Amygdala (tissue), 56 donors: ENCODE data around the gene ANKRD23.
A peak's percentile ranks its signal among the peaks of the same experiment; 100 is the strongest.

Source experiments
- DNase-seq, 56 donors: peaks; one replicate each; lab custom pipeline; 2025; lab: John Stamatoyannopoulos, UW

Gene ANKRD23

DNA sequence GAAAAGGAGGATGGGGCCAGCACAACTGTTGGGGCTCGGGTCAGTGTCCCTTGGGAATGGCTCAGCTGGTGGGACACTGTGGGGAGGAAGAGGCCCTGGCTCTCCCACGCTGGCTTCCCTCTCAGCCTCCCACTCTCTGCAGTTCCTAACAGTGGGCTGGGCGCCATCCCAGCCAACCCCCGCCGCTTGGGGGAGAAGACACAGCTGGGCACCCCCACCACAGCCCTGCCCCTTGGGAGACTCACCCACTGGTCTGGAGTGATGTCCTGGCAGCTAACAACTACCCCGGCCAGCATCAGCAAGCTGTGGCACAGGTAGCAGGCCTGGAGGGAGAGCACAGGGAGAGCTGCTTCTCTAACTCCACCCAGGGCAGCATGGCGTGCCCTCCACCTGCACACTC is 34.4 kb upstream of the ANKRD23 start:
- no peak for DNase-seq

DNA sequence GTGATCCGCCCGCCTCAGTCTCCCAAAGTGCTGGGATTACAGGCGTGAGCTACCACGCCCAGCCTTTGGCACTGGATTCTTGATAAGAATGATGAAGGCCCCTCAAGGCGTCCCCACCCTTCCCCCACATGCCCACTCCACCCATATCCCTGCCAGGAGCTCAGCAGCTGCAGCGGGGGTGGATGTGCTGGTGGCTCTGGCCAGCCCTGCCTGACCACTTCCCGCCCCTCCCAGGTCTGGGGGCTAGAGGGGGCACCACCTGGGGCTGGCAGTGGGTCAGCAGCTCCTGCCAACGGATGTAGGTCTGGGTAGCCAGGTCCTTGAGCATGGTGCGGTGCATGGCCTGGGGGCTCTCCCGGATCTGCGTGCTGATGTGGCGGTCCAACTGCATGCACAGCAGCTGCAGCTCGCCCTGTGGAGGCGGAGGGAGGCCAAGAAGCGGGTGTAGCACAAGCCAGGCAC is 33.8 kb upstream of the ANKRD23 start:
- no peak for DNase-seq

DNA sequence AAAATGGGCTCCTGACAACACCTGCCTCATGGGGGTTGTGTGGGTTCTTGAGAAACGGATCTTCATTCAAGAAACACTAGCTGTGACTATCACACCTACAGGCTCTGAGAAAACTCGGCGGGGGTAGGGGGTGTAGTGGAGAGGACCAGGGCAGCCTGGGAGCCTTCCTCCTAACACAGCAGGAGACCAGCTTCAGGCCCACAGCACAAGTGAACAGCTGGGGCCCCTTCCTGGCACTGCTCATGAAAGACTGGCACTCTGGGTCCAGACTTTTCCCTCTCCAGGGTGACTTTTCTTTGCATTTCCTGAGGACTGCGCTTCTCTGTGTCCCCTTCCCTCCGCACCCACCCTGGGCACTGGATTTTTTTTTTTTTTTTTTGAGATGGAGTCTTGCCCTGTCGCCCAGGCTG is 33.2 kb upstream of the ANKRD23 start:
- no peak for DNase-seq

DNA sequence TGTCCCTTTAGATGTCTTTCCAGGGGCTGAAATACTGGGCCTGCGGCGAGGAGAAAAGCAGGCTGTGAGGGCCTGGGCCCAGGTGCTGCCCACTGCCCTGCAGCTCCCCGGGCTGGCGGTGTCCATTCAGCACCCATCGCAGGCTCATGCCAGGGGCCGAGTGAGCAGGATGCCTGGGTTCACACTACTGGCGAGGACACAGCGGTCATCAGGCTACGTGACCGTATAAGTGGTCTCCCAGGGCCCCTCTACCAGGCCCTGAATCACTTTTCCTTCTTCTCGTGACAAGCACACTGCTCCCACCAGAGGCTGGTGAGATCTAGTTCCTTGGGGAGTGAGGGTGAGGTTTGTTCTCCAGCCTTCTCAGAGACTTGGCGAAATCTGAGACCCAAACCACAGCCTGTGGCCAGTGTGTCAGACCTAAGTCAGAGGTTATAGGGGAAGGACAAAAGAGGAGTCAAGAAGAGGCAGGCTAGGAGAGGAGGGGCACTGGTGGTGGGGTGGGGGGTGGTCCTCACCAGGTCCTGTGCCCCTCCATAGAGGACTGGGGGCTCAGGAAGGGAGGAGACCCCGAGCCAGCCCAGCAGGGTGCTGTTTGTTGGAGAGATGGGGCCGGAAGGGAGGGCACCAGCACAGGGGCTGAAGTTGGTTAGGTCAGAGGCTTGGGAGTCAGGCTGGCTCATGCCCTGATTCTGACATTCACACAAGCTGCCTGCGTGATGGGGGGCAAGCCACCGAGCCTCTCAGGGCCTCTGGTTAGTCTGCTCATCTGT is 32.6 kb upstream of the ANKRD23 start:
- no peak for DNase-seq

DNA sequence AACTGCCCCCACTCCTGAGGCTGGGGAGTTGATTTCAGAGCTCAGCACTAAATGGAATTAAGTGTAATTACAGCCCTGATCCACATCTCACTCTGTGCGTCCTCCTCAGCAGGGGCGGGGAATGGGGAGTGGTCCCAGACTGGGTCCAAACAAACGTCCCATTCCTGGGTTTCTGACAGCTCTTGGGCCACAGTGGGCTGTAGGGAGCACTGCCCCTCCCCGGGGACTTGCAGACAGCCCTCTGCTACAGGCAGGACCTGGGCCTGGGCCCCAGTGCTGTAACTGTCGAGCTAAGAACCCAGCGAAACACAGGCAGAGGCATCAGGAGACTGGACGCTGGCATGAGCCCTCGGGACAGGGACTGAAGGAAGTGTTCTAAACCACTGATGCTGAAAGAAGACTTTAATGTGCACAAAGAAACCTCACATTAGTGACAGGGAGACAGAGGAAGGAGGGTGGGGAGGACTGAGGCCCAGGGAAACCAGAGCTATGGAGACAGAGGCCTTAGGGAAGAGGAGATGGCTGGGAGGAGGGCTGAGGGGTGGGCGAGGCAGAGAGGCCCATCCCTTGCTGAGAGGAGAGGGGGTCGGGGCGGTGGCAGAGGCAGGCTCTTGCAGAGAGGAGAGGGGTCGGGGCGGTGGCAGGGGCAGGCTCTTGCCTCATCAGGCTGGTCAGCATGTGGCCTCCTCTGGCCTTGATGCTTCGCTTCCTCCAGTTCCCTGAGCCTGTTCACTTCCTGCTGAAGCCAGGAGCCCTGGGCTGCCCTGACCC is 31.9 kb upstream of the ANKRD23 start:
- peak in 3 of 56 donors; percentile 25 to 31 (median 28) for DNase-seq

DNA sequence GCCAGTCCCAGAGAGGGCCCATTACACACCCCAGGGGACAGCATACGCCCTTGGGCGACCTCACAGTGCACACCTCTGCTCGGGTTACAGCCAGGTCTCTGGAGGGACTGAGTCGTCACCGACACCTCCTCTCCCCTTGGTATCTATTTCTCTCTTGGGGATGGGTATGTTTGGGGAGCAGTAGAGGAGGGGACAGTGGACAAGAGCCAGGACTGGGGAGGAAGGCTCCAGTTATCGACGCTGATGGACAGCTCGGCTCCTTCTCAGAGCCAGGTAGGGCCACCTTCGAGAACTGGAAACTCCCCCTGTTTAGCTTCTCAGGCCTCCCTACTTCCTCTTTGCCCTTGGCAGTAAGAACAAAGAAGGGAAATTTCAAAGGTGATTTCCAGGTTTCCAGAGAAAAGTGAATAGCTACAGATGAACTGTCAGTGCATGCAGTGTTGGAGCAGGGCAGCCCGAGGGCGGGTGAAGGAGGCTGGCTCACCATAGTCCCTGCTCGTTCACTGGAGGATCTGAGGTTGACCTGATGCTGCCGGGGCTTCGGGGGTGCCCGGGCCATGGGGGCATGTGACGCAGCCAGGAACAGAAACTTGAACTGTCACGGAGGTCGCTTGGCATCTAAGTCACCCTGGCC is 30.5 kb upstream of the ANKRD23 start:
- DNase-seq = peak in 2 of 56 donors; percentile 20 to 26

DNA sequence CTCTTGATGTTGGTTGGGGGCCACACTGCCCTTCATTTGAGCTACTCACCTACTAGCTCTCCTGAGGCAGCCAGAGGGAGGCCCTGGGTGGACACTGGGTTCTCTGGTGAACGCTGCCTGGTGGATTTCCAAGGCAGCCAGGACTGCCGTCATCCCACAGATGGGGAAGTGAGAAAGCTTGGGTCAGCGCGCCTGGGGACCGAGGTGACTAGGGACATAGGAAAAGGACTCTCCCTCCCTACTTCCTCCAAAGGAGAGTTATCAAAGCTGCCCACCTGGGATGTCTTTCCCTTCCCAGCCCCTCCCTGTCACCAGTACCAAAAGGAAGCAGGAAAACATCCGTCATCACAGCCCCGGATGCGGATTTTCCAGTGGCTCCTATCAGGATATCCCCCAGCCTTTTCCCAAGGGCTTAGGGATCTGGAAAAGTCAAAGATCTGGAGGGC is 29.9 kb upstream of the ANKRD23 start:
- DNase-seq = peak in 12 of 56 donors; percentile 14 to 61 (median 45)

DNA sequence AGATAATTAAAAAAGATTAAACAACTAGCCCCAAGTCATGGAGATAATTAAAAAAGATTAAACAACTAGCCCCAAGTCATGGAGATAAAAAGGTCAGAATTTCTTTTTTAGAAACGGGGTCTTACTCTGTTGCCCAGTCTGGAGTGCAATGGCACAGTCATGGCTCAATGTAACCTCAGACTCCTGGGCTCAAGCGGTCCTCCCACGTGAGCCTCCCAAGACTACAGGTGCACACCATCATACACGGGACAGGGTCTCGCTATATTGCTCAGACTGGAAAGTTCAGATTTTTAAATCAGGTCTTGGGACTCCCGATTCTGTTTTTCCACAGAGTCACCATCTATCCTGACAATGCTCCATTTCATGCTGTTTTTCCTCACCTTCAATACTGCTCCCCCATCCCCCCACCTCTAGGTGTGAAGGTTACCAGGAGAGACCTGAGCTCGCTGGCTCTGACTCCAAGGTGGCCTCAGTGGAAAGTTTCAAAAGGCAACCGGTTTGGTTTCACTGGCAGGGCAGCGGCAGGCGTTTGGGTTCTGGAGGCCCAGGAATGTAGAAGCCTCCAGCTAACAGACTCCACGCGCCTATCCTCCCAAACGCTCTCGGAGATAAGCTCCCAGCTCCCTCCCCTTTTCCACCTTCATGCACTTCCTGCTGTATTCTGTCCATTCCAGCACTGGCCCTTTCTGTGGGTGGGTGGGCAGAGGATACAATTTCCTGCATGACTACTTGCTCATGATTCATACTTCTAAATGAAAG is 28.9 kb upstream of the ANKRD23 start:
- no peak for DNase-seq

DNA sequence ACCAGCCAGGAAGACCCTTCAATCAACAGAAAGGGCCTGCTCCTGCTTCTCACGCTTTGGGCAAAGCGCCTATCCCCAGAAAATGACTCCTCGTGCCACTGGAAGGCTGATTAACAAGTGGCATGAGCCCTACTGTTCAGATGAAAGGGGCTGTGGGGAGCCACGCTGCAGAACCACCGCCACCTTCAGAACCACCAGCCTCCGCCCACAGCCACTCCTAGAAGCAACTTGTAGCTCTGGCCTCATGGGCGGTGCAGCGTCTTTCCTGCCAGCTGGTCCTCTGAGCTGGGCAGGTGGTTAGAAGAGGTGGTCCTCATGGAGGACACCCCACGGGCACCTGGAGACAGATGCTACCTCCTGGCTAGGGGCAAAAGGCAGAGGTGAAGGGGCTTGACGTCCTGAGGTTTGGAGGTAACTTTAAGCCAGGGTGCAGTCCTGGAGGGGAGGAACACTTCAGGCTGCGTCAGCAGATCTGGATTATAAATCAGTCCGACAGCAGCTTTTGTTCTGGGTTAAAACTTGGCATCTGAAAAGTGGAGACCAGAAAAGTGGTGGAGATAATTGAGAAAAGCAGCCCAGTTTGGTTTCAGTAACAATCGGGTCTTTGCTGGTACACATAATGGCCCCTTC is 26.9 kb upstream of the ANKRD23 start:
- peak in 23 of 56 donors; percentile 30 to 81 (median 59) for DNase-seq

DNA sequence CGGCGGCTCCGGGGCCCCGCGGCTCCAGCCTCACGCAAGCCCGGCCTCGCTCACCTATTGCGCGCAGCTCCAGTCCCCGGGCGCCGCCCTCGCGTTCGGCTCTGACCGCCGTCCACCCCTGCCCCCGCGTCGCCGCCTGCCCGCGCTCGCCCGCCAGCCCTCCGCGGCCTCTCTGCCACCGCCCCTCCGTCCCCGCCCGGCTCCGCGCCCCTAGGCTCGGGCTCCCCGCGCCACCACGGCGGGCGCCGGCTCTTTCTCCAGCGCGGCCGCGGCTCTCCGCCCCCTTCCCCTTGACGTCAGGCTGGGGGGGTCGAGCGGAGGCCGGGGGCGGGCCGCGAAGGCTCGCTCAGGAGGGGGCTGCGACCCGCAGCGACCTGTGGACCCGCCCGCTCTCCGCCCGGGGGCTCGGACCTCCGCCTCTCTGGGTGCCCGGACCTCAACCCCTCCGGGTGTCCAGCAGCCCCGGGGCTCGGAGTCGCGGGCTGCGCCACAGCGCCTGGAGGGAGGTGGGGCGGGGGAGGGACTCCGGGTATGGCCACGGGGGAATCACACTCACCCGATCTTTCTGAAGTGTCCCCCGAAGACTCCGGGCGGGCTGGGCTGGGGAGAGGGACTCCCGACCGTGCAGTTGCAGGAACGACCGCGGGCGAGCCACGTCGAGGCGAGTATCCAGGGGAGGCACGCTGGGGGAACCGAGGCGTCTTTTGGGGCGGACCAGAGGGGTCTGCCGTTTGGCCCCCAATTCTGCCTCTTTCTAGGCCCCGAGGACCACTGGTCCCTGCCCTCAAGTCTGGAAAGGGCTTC is 26.2 kb upstream of the ANKRD23 start, which contains the start of gene SEMA4C:
Gene SEMA4C, minus strand, starts transcription at position 259 of the 804 bp plus-strand sequence. CDS start 2,194 bp downstream, outside the sequence.
- peak in 45 of 56 donors; percentile 36 to 85 (median 67) for DNase-seq

DNA sequence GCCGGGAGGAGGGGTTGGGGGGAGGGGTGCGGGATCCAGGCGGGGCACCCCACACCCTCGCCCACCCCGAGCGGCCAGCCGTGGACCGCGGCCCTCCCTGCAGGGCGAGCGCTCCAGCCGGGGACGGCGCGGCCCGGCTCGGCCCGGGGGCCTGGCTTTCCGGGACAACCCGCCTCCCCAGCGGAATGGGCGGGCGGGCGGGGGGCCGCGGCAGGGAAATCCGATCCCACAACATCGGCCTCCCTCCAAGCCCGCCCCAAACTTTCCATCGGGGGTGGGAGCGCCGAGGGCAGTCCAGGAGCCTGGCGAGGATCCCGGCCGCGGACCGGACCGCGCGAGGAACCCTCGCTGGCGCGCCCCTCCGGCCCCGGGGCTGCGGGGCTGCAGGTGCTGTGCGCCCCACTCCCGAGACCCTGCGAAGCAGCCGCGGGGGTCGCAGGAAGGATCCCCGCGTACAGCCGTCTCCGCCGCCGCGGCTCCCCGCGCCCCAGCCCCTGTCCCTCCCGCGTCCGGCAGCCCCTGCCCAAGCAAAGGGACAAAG is 25.5 kb upstream of the ANKRD23 start:
- DNase-seq = peak in 33 of 56 donors; percentile 27 to 84 (median 72)

DNA sequence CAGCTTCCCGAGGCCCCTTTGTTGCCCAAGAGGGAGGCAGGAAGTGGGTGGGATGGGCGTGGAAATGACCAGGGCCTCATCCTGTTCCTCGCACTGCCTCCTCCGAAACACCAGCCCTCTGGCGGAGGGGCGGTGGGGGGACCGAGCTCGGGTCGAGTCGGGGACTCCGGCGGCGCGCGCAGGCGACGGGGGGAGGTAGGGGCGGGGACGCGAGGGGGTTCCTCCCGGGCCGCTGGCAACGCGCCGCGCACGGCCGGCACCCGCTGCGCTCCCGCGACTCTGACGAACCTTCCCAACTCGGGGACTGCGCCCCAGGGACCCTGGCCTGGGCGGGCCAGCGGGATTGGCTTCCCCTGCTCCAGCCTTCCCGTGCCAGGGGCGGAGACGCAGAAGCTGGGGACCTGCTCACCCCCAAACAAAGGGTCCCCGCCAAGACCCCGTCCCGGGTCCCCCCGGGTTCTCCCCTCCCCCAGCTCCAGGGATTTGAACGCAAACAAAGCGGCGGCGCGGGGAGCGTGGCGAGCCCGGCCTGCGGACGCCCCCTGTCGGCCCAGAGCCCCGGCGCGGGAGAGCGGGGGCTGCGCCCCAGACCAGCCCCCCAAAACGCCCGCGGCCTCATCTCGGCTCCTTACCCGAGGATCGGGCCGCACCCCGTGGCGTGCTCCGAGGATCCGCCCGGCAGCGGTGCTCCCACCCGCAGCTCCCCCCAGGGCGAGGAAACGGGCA is 24.9 kb upstream of the ANKRD23 start:
- peak in 43 of 56 donors; percentile 34 to 84 (median 72) for DNase-seq

DNA sequence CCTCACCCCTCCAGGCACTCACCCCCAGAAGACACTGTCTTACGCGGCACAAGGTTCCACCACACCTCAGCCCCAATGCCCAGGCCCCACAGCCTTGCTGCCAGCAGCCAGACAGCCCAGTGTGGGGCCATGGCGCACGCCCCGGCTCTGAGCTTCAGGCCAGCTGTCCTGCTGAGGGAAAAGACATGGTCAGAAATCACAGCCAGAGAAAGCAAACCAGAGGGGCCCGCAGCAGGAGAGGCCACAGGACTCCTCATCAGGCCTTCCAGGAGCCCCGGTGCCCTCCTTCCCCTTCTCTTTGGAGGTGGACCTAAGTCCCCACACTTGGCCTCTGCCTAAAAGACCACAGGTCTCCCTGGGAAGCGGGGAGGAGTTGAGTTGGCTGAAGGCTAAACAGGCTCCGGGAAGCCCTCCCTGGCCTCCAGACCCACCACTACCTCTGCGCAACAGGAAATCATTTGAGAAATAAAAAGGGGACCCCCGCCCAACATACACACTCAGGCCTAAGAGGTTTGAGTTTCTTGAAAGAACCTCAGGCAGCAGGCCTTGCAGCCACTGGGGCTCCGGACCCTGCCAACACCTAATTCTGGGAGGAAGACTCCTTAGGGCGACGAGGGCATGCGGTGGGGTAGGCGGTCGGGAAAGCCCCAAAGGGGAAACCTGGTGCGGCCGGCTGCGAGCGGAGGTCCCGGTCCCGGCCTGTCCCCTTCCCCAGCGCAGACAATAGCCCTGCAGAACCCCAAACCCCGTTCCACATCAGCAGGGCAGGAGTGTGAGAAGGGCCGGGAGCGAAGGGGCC is 24.1 kb upstream of the ANKRD23 start:
- peak in 5 of 56 donors; percentile 15 to 59 (median 33) for DNase-seq

DNA sequence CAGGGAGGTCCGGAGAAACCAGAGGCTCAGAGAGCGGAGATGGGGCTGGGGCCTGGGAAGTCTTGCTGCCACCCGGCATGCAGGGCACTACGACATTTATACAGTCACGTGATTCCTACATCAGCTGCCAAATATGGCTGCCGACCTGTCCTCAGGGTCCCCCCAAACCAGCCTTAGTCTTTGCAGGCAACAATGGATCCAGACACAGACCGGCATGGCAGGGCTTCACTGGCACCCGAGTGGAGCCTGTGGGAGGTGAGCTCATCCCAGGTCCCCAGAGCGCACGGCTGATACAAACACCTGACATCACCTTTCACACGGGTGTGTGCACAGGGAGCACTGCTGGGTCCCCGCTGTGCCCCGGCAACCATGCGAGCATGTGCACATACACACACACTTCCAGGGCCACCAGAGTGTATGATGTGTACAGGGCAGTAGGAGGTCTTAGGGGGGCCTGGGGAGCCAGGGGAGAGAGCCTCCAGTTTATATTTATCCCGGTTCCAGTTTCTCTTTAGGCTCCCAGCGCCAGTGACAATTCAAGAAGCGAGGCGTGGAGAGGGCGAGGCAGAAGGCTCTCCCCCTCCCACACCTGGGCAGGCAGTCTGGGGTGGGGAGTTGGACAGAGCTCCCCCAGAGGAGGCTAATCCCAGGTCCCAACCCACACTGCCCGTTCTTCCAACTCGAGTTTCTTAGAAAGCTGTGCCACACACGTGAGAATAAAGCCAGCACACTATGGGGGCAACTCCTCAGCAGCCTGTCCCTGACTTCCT is 23.4 kb upstream of the ANKRD23 start:
- DNase-seq = peak in 2 of 56 donors; percentile 27 to 41

DNA sequence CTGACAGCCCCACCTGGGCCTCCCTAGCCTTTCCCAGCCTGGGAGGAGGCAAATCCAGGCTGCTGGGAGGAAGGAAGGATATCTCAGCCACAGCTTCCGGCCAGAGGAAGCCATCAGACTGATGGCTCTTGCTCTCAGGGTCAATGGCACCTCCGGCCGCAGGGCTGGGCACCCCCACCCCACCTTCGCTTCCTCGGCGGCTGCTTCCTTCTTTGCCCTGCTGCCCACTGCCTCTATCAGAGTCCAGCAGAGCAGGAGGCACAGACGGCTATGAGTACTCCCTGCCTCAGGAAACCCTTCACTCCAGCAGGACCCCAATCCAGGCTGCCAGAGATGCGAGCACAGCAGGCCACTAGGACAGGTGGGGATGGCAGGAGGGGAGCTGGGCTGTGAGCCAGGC is 22.8 kb upstream of the ANKRD23 start:
- no peak for DNase-seq

DNA sequence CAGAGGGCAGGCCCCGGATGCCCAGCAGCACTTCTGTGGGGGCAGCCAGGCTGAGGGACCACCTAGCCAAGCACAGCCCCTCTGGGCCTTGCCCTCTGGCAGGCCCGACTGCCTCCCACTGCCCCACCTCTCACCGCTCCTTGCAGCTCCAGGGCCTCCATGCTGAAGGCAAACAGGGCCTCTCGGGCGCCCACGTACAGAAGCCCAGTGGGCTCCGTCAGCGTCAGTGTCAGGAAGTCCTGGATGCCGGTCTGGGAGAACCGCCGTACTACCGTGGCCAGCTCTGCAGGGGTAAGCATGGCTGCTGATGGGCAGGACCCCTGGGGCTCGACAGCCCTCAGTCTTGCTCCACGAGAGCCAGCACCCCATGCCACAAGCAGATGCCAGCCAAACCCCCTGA is 22.3 kb upstream of the ANKRD23 start:
- DNase-seq = no peak
